NOMO-1 (cell line): ENCODE data around the gene CTBS.
"Not testable (repeated sequence)": the region's sequence is repeated elsewhere in the genome, so short reads cannot be mapped to it uniquely, and the experiment has no call there.

Source experiments
- DNase-seq, 2 experiments: peaks; one replicate each; lab custom pipeline; 2025; ENCODE audit not compliant: unreplicated experiment in 2 of 2; lab: John Stamatoyannopoulos, UW

CTBS gene

GRCh38 chr1:84507887-84508286 is 66.4 kb downstream of the CTBS start:
- DNase-seq = not testable (repeated sequence)

- DNase-seq = peak in 1 of 2 experiments; percentile 51
Observed at GRCh38 chr1:84506729-84507453, 67.3 kb downstream of the CTBS start.

- DNase-seq = peak; percentile 94 to 97
Observed at GRCh38 chr1:84506002-84506728, 68.1 kb downstream of the CTBS start, which contains the start of the genes GNG5 and SPATA1. GNG5 (minus strand) TSS chr1:84506581; CDS start chr1:84506091, 490 bp downstream. SPATA1 (plus strand) TSS chr1:84506386; CDS start chr1:84516360, 9,974 bp downstream.

GRCh38 chr1:84505493-84506001 is 68.7 kb downstream of the CTBS start:
- DNase-seq = peak; percentile 68 to 73

GRCh38 chr1:84504580-84505492 is 69.4 kb downstream of the CTBS start:
- no peak for DNase-seq

- DNase-seq = no peak
Observed at GRCh38 chr1:84502927-84503326, 71.3 kb downstream of the CTBS start.
